Activated naive CD4-positive, alpha-beta T cell treated with Interleukin-2 at 50 U/mL for 16 hours (primary cell): ENCODE results near the gene TMEM100.

Source experiments
- DNase-seq: peaks from one replicate; pipeline ENCODE4 v3.0.0-alpha.2; 2020

Gene TMEM100

DNA sequence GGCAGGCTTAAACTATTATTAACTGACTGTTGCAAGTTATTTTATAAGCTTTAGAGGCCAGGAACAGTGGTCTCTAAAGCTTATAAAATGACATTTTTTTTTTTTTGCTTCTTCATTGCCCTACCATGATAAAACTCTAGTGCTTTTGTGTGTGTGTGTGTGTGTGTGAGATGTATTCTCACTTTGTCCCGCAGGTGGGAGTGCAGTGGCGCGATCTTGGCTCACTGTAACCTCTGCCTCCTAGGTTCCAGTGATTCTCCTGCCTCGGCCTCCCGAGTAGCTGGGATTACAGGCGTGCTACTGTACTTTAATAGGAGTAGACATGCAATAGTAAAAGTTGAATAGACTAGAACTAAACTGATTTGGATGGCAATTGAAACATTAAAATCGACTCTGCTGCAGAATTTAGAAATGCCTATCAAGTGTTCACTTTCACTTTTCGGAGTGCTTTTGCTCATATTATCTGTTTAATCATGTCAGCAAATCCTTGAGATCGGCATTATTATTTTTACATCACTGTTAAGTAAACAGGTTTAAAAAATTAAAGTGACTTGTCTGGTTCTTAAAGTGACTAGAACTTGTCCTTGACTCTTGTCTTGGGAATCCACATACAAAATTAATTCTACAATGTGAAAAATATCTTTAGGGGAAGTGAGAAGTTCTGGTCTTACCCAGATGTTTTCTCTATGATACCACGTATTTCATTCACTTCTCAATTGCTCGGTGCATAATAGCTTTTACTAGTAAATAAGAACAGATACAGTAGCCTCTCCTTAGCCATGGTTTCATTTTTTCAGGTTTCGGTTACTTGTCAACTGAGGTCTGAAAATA lies 19.8 kb upstream of the TMEM100 start:
- DNase-seq = no peak

DNA sequence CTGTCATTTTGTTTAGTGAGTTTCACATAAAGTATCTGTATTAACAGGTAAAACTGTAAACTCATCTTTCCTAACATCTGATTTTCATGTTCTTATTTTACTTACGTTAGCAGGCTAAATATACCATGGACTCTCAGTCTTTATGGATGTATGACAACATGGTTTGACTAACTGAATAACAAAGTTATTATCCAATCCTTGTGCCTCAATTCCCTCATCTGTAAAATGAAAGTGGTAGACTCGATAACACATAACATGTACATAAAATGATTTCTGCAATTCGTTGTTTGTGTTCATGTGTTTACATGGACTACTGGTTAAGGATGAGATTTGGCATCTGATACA lies 18.7 kb upstream of the TMEM100 start:
- no peak for DNase-seq

GRCh38 chr17:55740511-55741355 lies 18.1 kb upstream of the TMEM100 start:
- DNase-seq = no peak

- DNase-seq = no peak
These were observed 15.4 kb upstream of the TMEM100 start for GRCh38 chr17:55737976-55738501.

DNA sequence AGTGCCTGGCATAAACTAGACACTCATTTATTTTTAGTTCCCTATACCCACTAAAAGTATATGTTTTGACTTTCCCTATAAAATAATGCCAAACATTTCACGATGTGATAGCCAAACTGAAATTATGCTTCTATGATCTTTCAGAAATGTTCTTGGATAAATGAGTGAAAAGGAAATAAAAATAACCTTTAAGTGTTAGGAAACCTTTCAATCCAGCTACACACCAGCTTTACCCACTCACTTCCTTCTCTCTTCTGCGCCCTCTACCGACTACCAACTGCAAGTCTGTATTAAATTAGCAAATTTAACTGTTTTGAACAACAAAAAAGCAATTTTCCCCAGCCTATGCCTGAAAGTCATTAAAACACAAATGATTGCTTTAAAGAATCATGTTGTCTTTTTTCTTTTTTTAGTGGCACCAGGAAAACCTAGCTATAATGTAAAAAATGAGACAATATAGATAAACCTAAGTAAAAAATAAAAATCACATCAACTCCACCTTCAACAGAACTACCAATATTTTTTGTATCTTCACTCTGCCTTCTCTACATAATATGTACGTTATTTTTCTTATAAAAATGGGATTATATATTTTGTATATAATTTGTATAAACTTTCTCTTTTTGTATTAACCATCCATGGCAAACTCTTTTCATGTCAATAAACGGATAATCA lies 13.2 kb upstream of the TMEM100 start:
- DNase-seq = peak; percentile 13

- DNase-seq = no peak
These were observed 11.6 kb upstream of the TMEM100 start for GRCh38 chr17:55734128-55734781.

- no peak for DNase-seq
These were observed 9.1 kb upstream of the TMEM100 start for GRCh38 chr17:55731586-55732250.

GRCh38 chr17:55730808-55731207 lies 8.1 kb upstream of the TMEM100 start:
- no peak for DNase-seq

GRCh38 chr17:55730380-55730779 lies 7.7 kb upstream of the TMEM100 start:
- no peak for DNase-seq

- DNase-seq = no peak
These were observed 6.8 kb upstream of the TMEM100 start for GRCh38 chr17:55729484-55729883.

GRCh38 chr17:55728833-55729232 lies 6.2 kb upstream of the TMEM100 start:
- DNase-seq = no peak

- no peak for DNase-seq
These were observed 5.7 kb upstream of the TMEM100 start for GRCh38 chr17:55728361-55728760.

GRCh38 chr17:55727920-55728319 lies 5.3 kb upstream of the TMEM100 start:
- no peak for DNase-seq

DNA sequence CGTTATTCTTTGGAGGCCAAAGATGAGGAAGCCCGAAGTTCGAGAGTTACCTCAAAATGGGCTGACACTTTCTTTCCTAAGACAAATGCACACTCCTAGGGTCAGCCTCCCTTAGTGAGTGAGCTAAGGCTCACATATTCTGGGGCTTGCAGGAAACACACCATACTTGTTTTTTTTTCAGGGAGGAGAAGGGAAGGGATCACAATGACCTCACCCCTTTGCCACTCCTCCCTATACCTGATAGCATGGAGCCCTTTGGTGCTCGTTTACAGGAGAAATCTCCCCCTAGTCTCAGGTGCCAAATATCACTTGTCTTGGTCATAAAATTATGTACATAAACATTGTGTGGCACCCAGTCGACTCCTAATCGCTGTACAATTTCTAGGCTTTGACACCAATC lies 4.6 kb upstream of the TMEM100 start:
- no peak for DNase-seq

GRCh38 chr17:55726440-55726839 lies 3.8 kb upstream of the TMEM100 start:
- no peak for DNase-seq

- DNase-seq = no peak
These were observed 804 bp upstream of the TMEM100 start for GRCh38 chr17:55723488-55723848.

GRCh38 chr17:55722016-55722736 lies 488 bp downstream of the TMEM100 start:
- no peak for DNase-seq

GRCh38 chr17:55720919-55721836 lies 1.5 kb downstream of the TMEM100 start:
- no peak for DNase-seq

DNA sequence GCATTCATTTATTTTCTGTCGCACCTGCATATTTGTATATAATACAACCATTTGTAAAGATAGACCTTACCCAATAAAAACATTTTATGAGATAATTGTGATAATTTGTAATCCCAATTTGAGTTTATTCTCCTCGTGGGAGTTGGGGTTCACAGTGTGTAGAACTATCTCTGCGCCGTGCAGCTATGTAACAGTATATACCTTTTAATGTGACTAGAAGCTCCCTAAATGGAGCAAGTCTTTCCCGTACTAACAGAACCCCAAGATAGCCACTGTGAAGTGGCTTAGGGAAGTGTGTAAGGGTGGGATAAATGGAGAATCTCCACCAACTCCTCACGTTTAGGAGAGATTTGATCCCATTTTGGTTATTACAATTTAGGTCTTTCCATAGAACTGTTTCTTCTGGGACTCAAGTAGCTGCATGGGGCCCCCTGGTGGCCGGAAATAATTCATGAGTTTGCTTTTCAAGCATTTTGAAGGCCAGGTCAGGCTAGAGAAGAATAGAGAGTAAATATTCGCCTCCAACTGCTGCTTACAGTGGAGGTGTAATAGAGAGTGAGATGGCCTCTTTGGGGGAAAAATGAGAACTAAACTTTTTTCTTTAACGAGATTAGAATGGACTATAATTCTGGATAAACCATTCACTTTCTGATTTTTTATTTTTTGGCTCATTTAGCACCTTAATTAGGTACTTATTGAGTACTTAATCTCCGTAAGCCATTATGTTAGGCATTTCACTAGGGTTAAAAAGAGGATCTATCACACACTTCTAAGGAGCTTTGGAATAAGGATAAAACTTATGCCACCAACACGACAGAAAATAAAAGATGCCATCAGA lies 4.5 kb downstream of the TMEM100 start:
- peak; percentile 65 for DNase-seq

DNA sequence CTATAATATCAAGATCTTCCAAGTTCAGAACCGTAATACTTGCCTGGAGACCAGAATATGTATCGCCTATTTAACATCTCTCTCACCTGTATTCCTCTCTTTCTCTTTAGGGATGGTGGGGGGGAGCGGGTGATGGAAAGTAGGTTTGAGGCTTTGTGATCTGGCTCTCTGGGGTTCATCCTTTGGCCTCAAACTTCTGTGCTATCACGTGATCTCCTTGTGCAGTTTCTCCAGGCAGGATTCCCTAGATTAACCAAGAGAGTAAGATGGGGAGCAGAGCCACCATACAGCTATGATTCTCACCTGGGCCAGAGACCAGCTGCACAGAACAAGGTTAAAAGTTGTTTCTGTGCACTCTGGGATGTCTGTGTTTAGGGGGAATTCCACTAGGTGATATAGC lies 5.2 kb downstream of the TMEM100 start:
- no peak for DNase-seq
